ENCODE results near the gene RNU11. TPM values are rescaled to one million over a fixed set of nuclear protein-coding genes. Genes with fewer than 3 reads are reported as not detected.

The RNU11 gene
- total RNA-seq, 2 experiments from 2014 or later: not detected

- no peaks in the 10 kb centered on the region for H3K9me3 Mint-ChIP-seq
- intact Hi-C loops (cut with DNase I, micrococcal nuclease): no loop called here
- H3K27me3 ChIP-seq (ENCODE audit: control insufficient read depth in 1 of 2, insufficient read depth in 2 of 2, low read length in 2 of 2): no peaks in the 10 kb centered on the region
- H3K27me3 Mint-ChIP-seq: no peaks in the 10 kb centered on the region
- H3K4me3 Mint-ChIP-seq: no peak overlapping the region
- no peak overlapping the region for H3K27ac ChIP-seq (ENCODE audit: low read depth in 1 of 2, low read length in 2 of 2)
- no peak for ATAC-seq (ENCODE audit: poor library complexity)
- no peak for DNase-seq
- ChIA-PET CTCF (no interaction called here), POLR2A (no interaction called here)
- H3K36me3 ChIP-seq (ENCODE audit: insufficient read depth, low read length): peaks cover 73% of the 10 kb centered on the region
- peaks cover 65% of the 10 kb centered on the region for H3K36me3 Mint-ChIP-seq (ENCODE audit: low read depth)
- H3K27ac Mint-ChIP-seq: no peak overlapping the region
- H3K4me3 ChIP-seq (ENCODE audit: low read length): no peak overlapping the region
- no peak for TF ChIP-seq CTCF (IDR thresholded peaks at IDR 0.05)
- H3K4me1 Mint-ChIP-seq (ENCODE audit: low read depth): no peaks in the 10 kb centered on the region
- no peaks in the 10 kb centered on the region for H3K4me1 ChIP-seq (ENCODE audit: insufficient read depth, low read length)
- H3K9me3 ChIP-seq (ENCODE audit: control insufficient read depth in 1 of 2, insufficient read depth in 1 of 2, low read length in 2 of 2): no peaks in the 10 kb centered on the region
These were observed 35.2 kb upstream of the RNU11 start for GRCh38 chr1:28613175-28613574.

GRCh38 chr1:28631713-28632112 lies 16.7 kb upstream of the RNU11 start:
- Histone ChIP-seq H3K4me3 (ENCODE audit: low read length) (no peak overlapping the region), H3K36me3 (ENCODE audit: insufficient read depth, low read length) (peaks cover 5% of the 10 kb centered on the region), H3K27ac (ENCODE audit: low read depth in 1 of 2, low read length in 2 of 2) (no peak overlapping the region), H3K9me3 (ENCODE audit: control insufficient read depth in 1 of 2, insufficient read depth in 1 of 2, low read length in 2 of 2) (no peaks in the 10 kb centered on the region), H3K4me1 (ENCODE audit: insufficient read depth, low read length) (no peaks in the 10 kb centered on the region), H3K27me3 (ENCODE audit: control insufficient read depth in 1 of 2, insufficient read depth in 2 of 2, low read length in 2 of 2) (no peaks in the 10 kb centered on the region)
- Mint-ChIP-seq H3K4me3 (no peak overlapping the region), H3K9me3 (no peaks in the 10 kb centered on the region), H3K36me3 (ENCODE audit: low read depth) (no peaks in the 10 kb centered on the region), H3K27ac (no peak overlapping the region), H3K27me3 (no peaks in the 10 kb centered on the region), H3K4me1 (ENCODE audit: low read depth) (no peaks in the 10 kb centered on the region)
- intact Hi-C loops (cut with DNase I, micrococcal nuclease): no loop called here
- no peak for TF ChIP-seq CTCF (IDR thresholded peaks at IDR 0.05)
- POLR2A ChIA-PET: interaction anchor here (0.6 kb wide), 1 partner anchor 16 kb away, joined by 3 read pairs; the partner anchor contains the start of gene RNU11
- CTCF ChIA-PET: interaction anchor here (0.6 to 1.4 kb wide), 2 partner anchors 105 to 400 kb away, joined by 3 to 4 read pairs; partner anchors contain the start of gene YTHDF2
- DNase-seq: no peak
- ATAC-seq (ENCODE audit: poor library complexity): no peak

GRCh38 chr1:28632560-28632959 lies 15.8 kb upstream of the RNU11 start:
- DNase-seq: no peak
- ChIA-PET POLR2A (no interaction called here), CTCF (no interaction called here)
- Histone ChIP-seq H3K36me3 (ENCODE audit: insufficient read depth, low read length) (peaks cover 5% of the 10 kb centered on the region), H3K4me3 (ENCODE audit: low read length) (no peak overlapping the region), H3K27ac (ENCODE audit: low read depth in 1 of 2, low read length in 2 of 2) (no peak overlapping the region), H3K27me3 (ENCODE audit: control insufficient read depth in 1 of 2, insufficient read depth in 2 of 2, low read length in 2 of 2) (no peaks in the 10 kb centered on the region), H3K4me1 (ENCODE audit: insufficient read depth, low read length) (no peaks in the 10 kb centered on the region), H3K9me3 (ENCODE audit: control insufficient read depth in 1 of 2, insufficient read depth in 1 of 2, low read length in 2 of 2) (no peaks in the 10 kb centered on the region)
- H3K4me3 Mint-ChIP-seq: no peak overlapping the region
- H3K27ac Mint-ChIP-seq: no peak overlapping the region
- ATAC-seq (ENCODE audit: poor library complexity): no peak
- no peaks in the 10 kb centered on the region for H3K27me3 Mint-ChIP-seq
- intact Hi-C loops (cut with DNase I, micrococcal nuclease): no loop called here
- no peaks in the 10 kb centered on the region for H3K9me3 Mint-ChIP-seq
- TF ChIP-seq CTCF (IDR thresholded peaks at IDR 0.05): no peak
- no peaks in the 10 kb centered on the region for H3K36me3 Mint-ChIP-seq (ENCODE audit: low read depth)
- H3K4me1 Mint-ChIP-seq (ENCODE audit: low read depth): peaks cover 4% of the 10 kb centered on the region
